ENCODE results near the gene EIF3K.

EIF3K gene

DNA sequence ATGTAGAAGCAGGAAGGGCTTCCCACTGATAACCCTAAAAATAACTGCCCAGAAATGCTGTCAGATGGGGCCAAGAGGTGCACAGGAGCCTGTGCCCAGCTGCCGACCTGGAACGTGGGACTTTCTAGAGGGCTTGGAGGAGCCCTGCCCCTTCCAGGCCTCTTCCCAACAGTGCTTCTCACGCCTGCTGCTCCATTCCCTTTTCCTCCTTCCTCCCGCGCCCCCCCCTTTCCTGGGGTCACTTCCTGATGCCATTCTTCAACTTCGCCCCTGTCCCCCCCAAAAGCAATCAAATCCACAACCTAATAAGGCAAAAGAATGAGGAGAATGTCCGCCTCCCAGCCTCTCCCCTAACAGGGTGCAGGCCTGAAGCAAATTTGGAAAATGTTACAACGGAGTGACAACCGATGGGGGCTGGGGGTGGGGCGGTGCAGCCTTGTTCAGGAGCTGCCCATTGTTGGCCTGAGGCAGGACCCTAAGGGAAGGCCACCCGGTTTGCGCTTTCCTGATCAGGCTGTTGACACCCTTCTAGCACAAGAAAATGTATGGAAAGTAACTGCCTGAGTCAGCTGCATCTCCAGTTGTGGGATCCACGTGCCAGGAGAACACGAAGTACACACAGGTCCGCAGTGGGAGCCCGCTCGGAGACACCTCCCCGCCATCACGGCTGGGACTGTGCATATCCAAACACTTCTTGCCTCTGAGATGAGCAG lies 47.1 kb downstream of the EIF3K start:
- H3K4me1 ChIP-seq (ENCODE audit: control insufficient read depth, insufficient read depth, low read length) = peaks cover 29% of the 10 kb centered on the region
- no peak overlapping the region for H3K4me3 ChIP-seq (ENCODE audit: low read length)
- H3K27me3 ChIP-seq (ENCODE audit: control insufficient read depth, insufficient read depth, low read length) = no peaks in the 10 kb centered on the region
- no peak for DNase-seq (ENCODE audit: low read depth, low spot score)
- H3K9me3 ChIP-seq (ENCODE audit: control insufficient read depth, insufficient read depth, low read length) = no peaks in the 10 kb centered on the region
- no peak overlapping the region for H3K27ac ChIP-seq (ENCODE audit: low read length)
- H3K36me3 ChIP-seq (ENCODE audit: control insufficient read depth, insufficient read depth, low read length) = no peaks in the 10 kb centered on the region
- WGBS (ENCODE audit: insufficient coverage, insufficient read length) = no CpG with 5 or more reads among the region's 19 CpGs

DNA sequence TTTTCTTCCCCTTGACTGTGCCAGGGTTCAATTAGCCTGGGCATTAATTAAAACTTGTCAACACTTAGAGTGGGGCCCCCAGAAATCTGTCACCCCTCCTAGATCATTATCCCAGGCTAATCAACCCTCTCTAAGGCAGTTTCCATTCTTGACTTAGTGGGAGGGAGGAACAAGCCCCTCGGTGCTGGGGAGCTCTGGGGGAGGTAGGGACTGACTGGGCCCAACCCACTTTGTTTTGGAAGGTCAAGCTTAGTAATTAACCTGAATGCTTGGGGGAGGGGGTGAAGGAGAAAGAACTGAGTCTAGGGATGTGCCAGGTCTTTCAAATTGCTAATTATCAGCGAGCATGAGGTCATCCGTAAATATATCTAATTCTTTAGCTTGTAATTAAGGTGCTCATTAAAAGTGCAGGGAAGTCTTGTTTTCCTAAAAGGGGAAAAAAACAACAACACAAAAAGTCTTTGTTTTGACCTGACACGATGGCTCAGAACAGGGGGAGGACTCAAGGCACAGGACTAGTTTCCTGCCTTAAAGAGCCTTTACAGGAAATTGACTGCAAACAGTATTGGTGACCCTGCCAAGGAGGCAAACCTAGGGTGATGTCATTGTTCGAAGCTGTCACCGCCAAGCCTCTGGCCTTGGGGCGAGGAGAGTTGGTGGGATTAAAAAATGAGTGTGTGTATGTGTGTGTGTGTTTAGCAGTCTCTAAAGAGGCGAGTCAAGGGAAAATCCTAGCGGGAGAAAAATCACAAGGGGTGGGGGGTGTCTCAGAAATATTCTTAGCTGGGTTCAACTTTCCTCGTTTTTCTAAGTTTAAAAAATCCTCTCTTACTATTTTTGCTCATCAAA lies 47.9 kb downstream of the EIF3K start:
- no peak for DNase-seq (ENCODE audit: low read depth, low spot score)
- Histone ChIP-seq H3K4me3 (ENCODE audit: low read length) (no peak overlapping the region), H3K27ac (ENCODE audit: low read length) (no peak overlapping the region)

DNA sequence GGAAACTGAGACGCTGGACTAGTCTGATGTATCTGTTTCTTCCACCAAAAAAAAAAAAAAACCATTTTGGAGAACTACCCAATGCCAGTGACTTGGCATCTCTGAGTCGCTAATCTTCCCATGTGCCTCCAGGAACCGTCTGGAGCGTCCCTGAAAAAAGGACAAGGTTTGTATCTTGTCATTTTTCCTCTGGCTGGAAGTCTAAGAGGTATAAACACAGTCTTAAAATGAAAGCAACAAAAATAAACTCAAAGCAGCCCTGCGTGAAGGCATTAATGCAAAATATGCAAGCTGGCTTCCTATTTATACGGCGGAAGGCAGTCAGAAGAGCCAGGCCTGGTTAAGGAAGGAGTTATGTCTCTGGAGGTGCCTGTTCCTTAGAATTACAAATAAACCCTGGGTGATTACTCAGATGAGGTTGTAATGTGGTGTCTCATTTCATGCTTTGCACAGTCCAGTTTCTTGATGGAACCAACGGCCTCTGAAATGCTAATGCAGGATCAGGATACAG lies 48.7 kb downstream of the EIF3K start:
- no peaks in the 10 kb centered on the region for H3K36me3 ChIP-seq (ENCODE audit: control insufficient read depth, insufficient read depth, low read length)
- no peaks in the 10 kb centered on the region for H3K27me3 ChIP-seq (ENCODE audit: control insufficient read depth, insufficient read depth, low read length)
- H3K9me3 ChIP-seq (ENCODE audit: control insufficient read depth, insufficient read depth, low read length) = no peaks in the 10 kb centered on the region
- DNase-seq (ENCODE audit: low read depth, low spot score) = no peak
- H3K27ac ChIP-seq (ENCODE audit: low read length) = no peak overlapping the region
- peaks cover 29% of the 10 kb centered on the region for H3K4me1 ChIP-seq (ENCODE audit: control insufficient read depth, insufficient read depth, low read length)
- WGBS (ENCODE audit: insufficient coverage, insufficient read length) = no CpG with 5 or more reads among the region's 8 CpGs
- no peak overlapping the region for H3K4me3 ChIP-seq (ENCODE audit: low read length)

More for the DNA sequence above, 47.9 kb downstream of the EIF3K start:
- no peaks in the 10 kb centered on the region for H3K9me3 ChIP-seq (ENCODE audit: control insufficient read depth, insufficient read depth, low read length)
- no peaks in the 10 kb centered on the region for H3K27me3 ChIP-seq (ENCODE audit: control insufficient read depth, insufficient read depth, low read length)
- H3K36me3 ChIP-seq (ENCODE audit: control insufficient read depth, insufficient read depth, low read length) = no peaks in the 10 kb centered on the region
- no CpG with 5 or more reads among the region's 10 CpGs for WGBS (ENCODE audit: insufficient coverage, insufficient read length)
- peaks cover 29% of the 10 kb centered on the region for H3K4me1 ChIP-seq (ENCODE audit: control insufficient read depth, insufficient read depth, low read length)

DNA sequence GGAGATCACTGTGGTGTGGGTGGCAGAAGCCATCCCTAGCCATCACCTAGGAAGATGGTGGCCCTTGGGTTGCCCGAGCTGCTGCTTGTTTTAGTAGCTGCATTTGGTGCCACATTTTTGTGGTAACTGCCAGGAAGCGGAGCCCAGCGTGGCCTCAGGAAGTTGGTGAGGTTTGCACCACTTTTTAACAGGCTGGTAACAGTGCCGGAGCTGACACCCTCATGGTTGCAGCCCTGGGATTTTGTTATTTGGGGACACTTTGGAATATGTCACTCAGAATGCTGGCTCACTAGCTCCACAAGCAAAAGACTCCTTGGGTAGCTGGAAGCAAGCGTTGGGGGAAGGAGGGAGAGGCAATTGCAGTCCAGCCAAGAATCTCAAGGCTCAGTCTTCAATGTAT lies 50.6 kb downstream of the EIF3K start:
- H3K9me3 ChIP-seq (ENCODE audit: control insufficient read depth, insufficient read depth, low read length) = no peaks in the 10 kb centered on the region
- no peak for DNase-seq (ENCODE audit: low read depth, low spot score)
- peaks cover 20% of the 10 kb centered on the region for H3K4me1 ChIP-seq (ENCODE audit: control insufficient read depth, insufficient read depth, low read length)
- no CpG with 5 or more reads among the region's 5 CpGs for WGBS (ENCODE audit: insufficient coverage, insufficient read length)
- H3K4me3 ChIP-seq (ENCODE audit: low read length) = no peak overlapping the region
- H3K27me3 ChIP-seq (ENCODE audit: control insufficient read depth, insufficient read depth, low read length) = no peaks in the 10 kb centered on the region
- H3K27ac ChIP-seq (ENCODE audit: low read length) = no peak overlapping the region
- no peaks in the 10 kb centered on the region for H3K36me3 ChIP-seq (ENCODE audit: control insufficient read depth, insufficient read depth, low read length)

DNA sequence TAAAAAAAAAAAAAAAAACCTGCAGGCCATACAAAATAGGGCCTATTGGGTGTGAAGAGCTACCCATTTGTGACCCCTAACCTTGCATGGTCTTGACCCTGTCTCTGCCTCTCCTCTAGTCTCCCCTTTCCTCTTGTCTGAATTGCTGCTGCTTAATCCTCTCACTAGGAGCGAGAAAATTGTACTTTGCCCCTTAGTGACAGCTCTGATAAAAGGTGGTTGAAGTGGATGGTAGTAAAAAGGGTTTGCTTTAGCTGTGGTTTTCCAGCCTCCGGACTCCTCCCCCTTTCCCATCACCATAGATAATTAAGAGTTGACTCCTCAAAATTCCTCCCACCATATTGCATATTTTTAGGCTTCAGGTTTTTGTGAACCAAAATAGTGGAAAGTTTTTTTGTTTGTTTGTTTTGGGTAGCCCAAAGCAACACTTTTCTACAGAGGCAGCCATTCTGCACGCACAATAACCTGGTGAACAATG lies 52.0 kb downstream of the EIF3K start:
- Histone ChIP-seq H3K27ac (ENCODE audit: low read length) (no peak overlapping the region), H3K27me3 (ENCODE audit: control insufficient read depth, insufficient read depth, low read length) (no peaks in the 10 kb centered on the region), H3K9me3 (ENCODE audit: control insufficient read depth, insufficient read depth, low read length) (no peaks in the 10 kb centered on the region), H3K4me1 (ENCODE audit: control insufficient read depth, insufficient read depth, low read length) (peaks cover 14% of the 10 kb centered on the region), H3K4me3 (ENCODE audit: low read length) (no peak overlapping the region), H3K36me3 (ENCODE audit: control insufficient read depth, insufficient read depth, low read length) (no peaks in the 10 kb centered on the region)
- DNase-seq (ENCODE audit: low read depth, low spot score) = no peak
- WGBS (ENCODE audit: insufficient coverage, insufficient read length) = no CpG with 5 or more reads among the region's 3 CpGs

DNA sequence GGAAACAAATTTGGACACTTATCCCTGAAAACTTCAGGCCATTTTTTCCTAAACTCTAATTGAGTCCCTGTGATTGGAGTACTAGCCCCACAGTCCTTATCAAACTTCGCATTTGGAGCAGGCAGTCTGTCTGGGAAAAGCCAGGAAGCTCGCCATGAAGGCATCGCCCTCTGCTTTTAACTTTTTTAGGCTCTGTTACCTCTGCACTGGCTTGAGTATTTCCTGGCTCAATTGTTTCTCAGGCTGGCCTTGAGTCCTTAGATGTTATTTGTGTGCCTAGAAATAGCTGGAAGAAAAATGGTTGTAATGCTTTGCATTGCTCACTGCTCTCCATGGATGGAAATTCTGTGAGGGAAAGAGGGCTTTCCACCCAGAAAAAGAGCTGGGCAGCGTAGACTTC lies 52.7 kb downstream of the EIF3K start:
- Histone ChIP-seq H3K4me1 (ENCODE audit: control insufficient read depth, insufficient read depth, low read length) (peaks cover 14% of the 10 kb centered on the region), H3K4me3 (ENCODE audit: low read length) (no peak overlapping the region), H3K9me3 (ENCODE audit: control insufficient read depth, insufficient read depth, low read length) (no peaks in the 10 kb centered on the region), H3K36me3 (ENCODE audit: control insufficient read depth, insufficient read depth, low read length) (no peaks in the 10 kb centered on the region), H3K27me3 (ENCODE audit: control insufficient read depth, insufficient read depth, low read length) (no peaks in the 10 kb centered on the region), H3K27ac (ENCODE audit: low read length) (no peak overlapping the region)
- no CpG with 5 or more reads among the region's 4 CpGs for WGBS (ENCODE audit: insufficient coverage, insufficient read length)
- DNase-seq (ENCODE audit: low read depth, low spot score) = no peak

DNA sequence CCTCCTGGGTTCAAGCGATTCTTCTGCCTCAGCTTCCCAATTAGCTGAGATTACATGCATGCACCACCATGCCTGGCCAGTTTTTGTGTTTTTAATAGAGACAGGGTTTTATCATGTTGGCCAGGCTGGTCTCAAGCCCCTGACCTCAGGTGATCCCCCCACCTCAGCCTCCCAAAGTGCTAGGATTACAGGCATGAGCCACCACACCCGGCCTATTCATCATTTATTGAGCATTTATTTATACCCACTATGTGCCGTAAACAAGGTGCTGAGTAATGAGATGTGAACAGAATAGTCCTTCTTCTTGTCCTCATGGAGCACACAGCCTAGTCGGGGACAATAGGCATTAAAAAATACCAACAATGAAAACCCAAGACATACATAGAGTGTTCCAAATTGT lies 54.0 kb downstream of the EIF3K start:
- no peak overlapping the region for H3K27ac ChIP-seq (ENCODE audit: low read length)
- no peak for DNase-seq (ENCODE audit: low read depth, low spot score)
- WGBS (ENCODE audit: insufficient coverage, insufficient read length) = no CpG with 5 or more reads among the region's 4 CpGs
- no peaks in the 10 kb centered on the region for H3K9me3 ChIP-seq (ENCODE audit: control insufficient read depth, insufficient read depth, low read length)
- no peaks in the 10 kb centered on the region for H3K36me3 ChIP-seq (ENCODE audit: control insufficient read depth, insufficient read depth, low read length)
- H3K27me3 ChIP-seq (ENCODE audit: control insufficient read depth, insufficient read depth, low read length) = no peaks in the 10 kb centered on the region
- peaks cover 11% of the 10 kb centered on the region for H3K4me1 ChIP-seq (ENCODE audit: control insufficient read depth, insufficient read depth, low read length)
- H3K4me3 ChIP-seq (ENCODE audit: low read length) = no peak overlapping the region

DNA sequence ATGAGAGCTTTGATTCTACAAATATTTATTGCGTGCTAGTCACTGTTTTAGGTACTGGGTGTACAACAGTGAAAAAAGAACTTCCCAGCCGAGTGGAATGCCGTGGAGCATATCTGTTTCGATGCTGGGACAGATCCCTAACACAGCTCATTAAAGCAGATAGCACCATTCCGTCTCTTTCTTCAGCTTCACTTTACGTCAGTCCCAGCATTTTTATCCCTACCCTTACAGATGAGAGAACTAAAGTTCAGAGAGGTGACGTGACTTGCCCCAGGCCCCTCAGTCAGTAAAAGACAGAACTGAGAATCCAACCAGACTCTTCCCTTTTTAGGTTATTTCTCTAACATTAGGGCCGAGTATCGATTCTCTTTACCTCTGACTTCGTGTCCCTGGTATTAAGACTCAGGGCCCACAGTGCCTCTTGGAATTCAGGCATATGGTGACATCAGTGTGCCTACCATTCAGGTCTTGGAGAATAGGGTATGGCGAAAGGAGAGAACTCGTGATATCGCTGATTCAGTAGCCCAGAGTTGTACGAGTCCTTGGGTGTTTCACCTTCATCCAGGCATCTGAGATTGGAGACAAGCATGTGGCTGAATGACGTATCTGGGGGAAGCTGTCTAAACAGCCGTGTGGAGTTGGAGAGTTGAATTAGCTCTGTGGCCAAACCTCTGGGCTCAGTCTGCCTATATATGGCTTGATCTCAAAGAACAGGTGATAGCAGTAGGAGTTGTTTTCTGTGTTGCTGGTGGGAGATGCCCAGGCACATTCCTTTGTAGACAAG lies 55.6 kb downstream of the EIF3K start:
- Histone ChIP-seq H3K4me1 (ENCODE audit: control insufficient read depth, insufficient read depth, low read length) (peaks cover 8% of the 10 kb centered on the region), H3K27ac (ENCODE audit: low read length) (no peak overlapping the region), H3K27me3 (ENCODE audit: control insufficient read depth, insufficient read depth, low read length) (no peaks in the 10 kb centered on the region), H3K4me3 (ENCODE audit: low read length) (no peak overlapping the region), H3K9me3 (ENCODE audit: control insufficient read depth, insufficient read depth, low read length) (no peaks in the 10 kb centered on the region), H3K36me3 (ENCODE audit: control insufficient read depth, insufficient read depth, low read length) (0 out of 2 replicates have a peak, but pooled peaks cover 2% of the 10 kb centered on the region)
- DNase-seq (ENCODE audit: low read depth, low spot score) = no peak
- no CpG with 5 or more reads among the region's 16 CpGs for WGBS (ENCODE audit: insufficient coverage, insufficient read length)

DNA sequence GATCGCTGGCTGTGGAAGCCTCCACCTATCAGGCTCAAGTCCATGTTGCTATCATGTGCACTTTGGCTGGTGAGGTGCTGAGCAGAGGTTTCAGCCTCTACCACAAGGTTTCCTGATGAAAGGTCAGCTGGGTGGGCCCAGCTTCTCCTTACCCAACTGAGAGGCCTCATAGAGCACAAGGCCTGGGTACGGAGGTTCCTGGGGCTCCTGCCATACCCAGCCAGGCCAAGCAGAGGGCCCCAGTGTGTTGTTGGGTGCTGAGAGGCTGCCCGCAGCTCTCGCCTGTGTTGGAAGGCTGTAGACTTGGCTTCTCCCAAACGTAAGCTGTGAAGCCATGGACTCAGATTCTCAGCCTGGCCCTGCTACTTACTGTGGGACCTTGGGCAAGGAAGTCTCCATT lies 56.6 kb downstream of the EIF3K start:
- Histone ChIP-seq H3K36me3 (ENCODE audit: control insufficient read depth, insufficient read depth, low read length) (0 out of 2 replicates have a peak, but pooled peaks cover 2% of the 10 kb centered on the region), H3K4me1 (ENCODE audit: control insufficient read depth, insufficient read depth, low read length) (peaks cover 5% of the 10 kb centered on the region; the same call in 1 of the 2 replicates), H3K4me3 (ENCODE audit: low read length) (no peak overlapping the region), H3K9me3 (ENCODE audit: control insufficient read depth, insufficient read depth, low read length) (no peaks in the 10 kb centered on the region), H3K27me3 (ENCODE audit: control insufficient read depth, insufficient read depth, low read length) (no peaks in the 10 kb centered on the region), H3K27ac (ENCODE audit: low read length) (no peak overlapping the region)
- no peak for DNase-seq (ENCODE audit: low read depth, low spot score)
- WGBS (ENCODE audit: insufficient coverage, insufficient read length) = no CpG with 5 or more reads among the region's 5 CpGs

All from iPS DF 6.9 (cell line).